Liver (tissue), 3 donors: ENCODE measurements around the gene TH.

Experiments used
- ATF3 ChIP-seq: IDR thresholded peaks from 2 replicates; pipeline ENCODE4 v1.6.1; 2016; ENCODE audit warnings: antibody characterized with exemption
- CTCF ChIP-seq: fragments of 150-350 bp; IDR thresholded peaks from 2 replicates; pipeline ENCODE4 v1.5.1; 2017; ENCODE audit warnings: improper control_type of control experiment, low read depth, low read length; ENCODE audit not compliant: missing input control
- EGR1 ChIP-seq, 2 donors: IDR thresholded peaks; 2 replicates each; pipeline ENCODE4 v1.6.1; 2016 to 2018; ENCODE audit warnings: antibody characterized with exemption in 2 of 2, low read depth in 2 of 2
- FOXA1 ChIP-seq: IDR thresholded peaks from 2 replicates; pipeline ENCODE4 v1.6.1; 2016; ENCODE audit warnings: antibody characterized with exemption
- JUND ChIP-seq, 2 donors: IDR thresholded peaks; 2 replicates each; pipeline ENCODE4 v1.6.1; 2016; ENCODE audit warnings: antibody characterized with exemption in 2 of 2
- MAX ChIP-seq: IDR thresholded peaks from 2 replicates; pipeline ENCODE4 v1.6.1; 2016; ENCODE audit warnings: antibody characterized with exemption
- NR2F2 ChIP-seq: IDR thresholded peaks from 2 replicates; pipeline ENCODE4 v1.6.1; 2016; ENCODE audit warnings: antibody characterized with exemption
- RAD21 ChIP-seq, 2 donors: IDR thresholded peaks; 2 replicates each; pipeline ENCODE4 v1.6.1; 2016; ENCODE audit warnings: antibody characterized with exemption in 2 of 2, mild to moderate bottlenecking in 2 of 2
- REST ChIP-seq: IDR thresholded peaks from 2 replicates; pipeline ENCODE4 v1.6.1; 2016; ENCODE audit warnings: antibody characterized with exemption, mild to moderate bottlenecking
- SP1 ChIP-seq: IDR thresholded peaks from 2 replicates; pipeline ENCODE4 v1.6.1; 2018; ENCODE audit warnings: antibody characterized with exemption, mild to moderate bottlenecking
- TAF1 ChIP-seq: conservative IDR thresholded peaks from 2 replicates; pipeline ENCODE4 v1.6.1; 2016; ENCODE audit warnings: antibody characterized with exemption, mild to moderate bottlenecking
- ZBTB33 ChIP-seq: IDR thresholded peaks from 2 replicates; pipeline ENCODE4 v1.6.1; 2016; ENCODE audit warnings: antibody characterized with exemption
- donor health status: healthy.
- donor health status: healthy.

- TF ChIP-seq CTCF (no peak), MAX (no peak), SP1 (no peak), TAF1 (no peak), ZBTB33 (no peak), ATF3 (no peak), NR2F2 (no peak), RAD21 (IDR thresholded peaks at IDR 0.05) (no peak), JUND (IDR thresholded peaks at IDR 0.05) (no peak), REST (no peak), EGR1 (IDR thresholded peaks at IDR 0.05; ENCODE audit: low read depth in 2 of 2) (no peak), FOXA1 (no peak)
These were observed 27.2 kb upstream of the TH start for GRCh38 chr11:2198621-2199365.
